ENCODE results near the gene CRAMP1. TPM values are rescaled to one million over a fixed set of nuclear protein-coding genes. Genes with fewer than 3 reads are reported as not detected.

CRAMP1 gene
- total RNA-seq, 1 donor from 2014 or later: 11.7 TPM

- no peak for DNase-seq (ENCODE audit: low spot score)
- H3K27ac Mint-ChIP-seq: no peak overlapping the region
- H3K27ac ChIP-seq: no peak overlapping the region
- H3K9me3 Mint-ChIP-seq: no peaks in the 10 kb centered on the region
- no peak overlapping the region for H3K4me3 ChIP-seq
- H3K79me2 ChIP-seq (ENCODE audit: low read depth): peaks cover 14% of the 10 kb centered on the region
- H3K4me1 ChIP-seq: no peaks in the 10 kb centered on the region
- peaks cover 34% of the 10 kb centered on the region for H3K36me3 Mint-ChIP-seq
- TF ChIP-seq EZH2 (IDR thresholded peaks at IDR 0.05): no peak
- TF ChIP-seq, protein P1, sequence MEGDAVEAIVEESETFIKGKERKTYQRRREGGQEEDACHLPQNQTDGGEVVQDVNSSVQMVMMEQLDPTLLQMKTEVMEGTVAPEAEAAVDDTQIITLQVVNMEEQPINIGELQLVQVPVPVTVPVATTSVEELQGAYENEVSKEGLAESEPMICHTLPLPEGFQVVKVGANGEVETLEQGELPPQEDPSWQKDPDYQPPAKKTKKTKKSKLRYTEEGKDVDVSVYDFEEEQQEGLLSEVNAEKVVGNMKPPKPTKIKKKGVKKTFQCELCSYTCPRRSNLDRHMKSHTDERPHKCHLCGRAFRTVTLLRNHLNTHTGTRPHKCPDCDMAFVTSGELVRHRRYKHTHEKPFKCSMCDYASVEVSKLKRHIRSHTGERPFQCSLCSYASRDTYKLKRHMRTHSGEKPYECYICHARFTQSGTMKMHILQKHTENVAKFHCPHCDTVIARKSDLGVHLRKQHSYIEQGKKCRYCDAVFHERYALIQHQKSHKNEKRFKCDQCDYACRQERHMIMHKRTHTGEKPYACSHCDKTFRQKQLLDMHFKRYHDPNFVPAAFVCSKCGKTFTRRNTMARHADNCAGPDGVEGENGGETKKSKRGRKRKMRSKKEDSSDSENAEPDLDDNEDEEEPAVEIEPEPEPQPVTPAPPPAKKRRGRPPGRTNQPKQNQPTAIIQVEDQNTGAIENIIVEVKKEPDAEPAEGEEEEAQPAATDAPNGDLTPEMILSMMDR (IDR thresholded peaks at IDR 0.05): no peak
- no peak for TF ChIP-seq EZH2phosphoT487 (IDR thresholded peaks at IDR 0.05)
- no peaks in the 10 kb centered on the region for H3K27me3 ChIP-seq
- H4K20me1 ChIP-seq (ENCODE audit: low read depth): peaks cover 19% of the 10 kb centered on the region
- H3F3A ChIP-seq (ENCODE audit: low read depth): no peaks in the 10 kb centered on the region
- H3K9me3 ChIP-seq (ENCODE audit: low read depth): no peaks in the 10 kb centered on the region
- no peaks in the 10 kb centered on the region for H3K36me3 ChIP-seq
- H3K9ac ChIP-seq: no peak overlapping the region
- no peak overlapping the region for H3K4me3 Mint-ChIP-seq
- H3K27me3 Mint-ChIP-seq (ENCODE audit: insufficient read depth, low read depth): peaks cover 7% of the 10 kb centered on the region
- H2AFZ ChIP-seq (replicated peaks): no peak overlapping the region
- peaks cover 3% of the 10 kb centered on the region for H3K4me1 Mint-ChIP-seq
- no peak overlapping the region for H3K4me2 ChIP-seq
These were observed 28.2 kb downstream of the CRAMP1 start for GRCh38 chr16:1640261-1640941.

GRCh38 chr16:1641261-1641660 is 29.1 kb downstream of the CRAMP1 start:
- no peaks in the 10 kb centered on the region for H3K9me3 Mint-ChIP-seq
- H3K27ac Mint-ChIP-seq: no peak overlapping the region
- H3K36me3 ChIP-seq: no peaks in the 10 kb centered on the region
- H3K36me3 Mint-ChIP-seq: peaks cover 33% of the 10 kb centered on the region
- H3K4me2 ChIP-seq: no peak overlapping the region
- peaks cover 3% of the 10 kb centered on the region for H3K4me1 Mint-ChIP-seq
- peaks cover 5% of the 10 kb centered on the region for H3K27me3 Mint-ChIP-seq (ENCODE audit: insufficient read depth, low read depth)
- H4K20me1 ChIP-seq (ENCODE audit: low read depth): peaks cover 20% of the 10 kb centered on the region
- H3K9me3 ChIP-seq (ENCODE audit: low read depth): no peaks in the 10 kb centered on the region
- H3K27ac ChIP-seq: no peak overlapping the region
- H3K4me3 ChIP-seq: no peak overlapping the region
- TF ChIP-seq, protein P1 (IDR thresholded peaks at IDR 0.05): no peak
- TF ChIP-seq EZH2phosphoT487 (IDR thresholded peaks at IDR 0.05): no peak
- no peak for TF ChIP-seq EZH2 (IDR thresholded peaks at IDR 0.05)
- H3K9ac ChIP-seq: no peak overlapping the region
- no peak overlapping the region for H2AFZ ChIP-seq (replicated peaks)
- H3K4me1 ChIP-seq: peaks cover under 1% of the 10 kb centered on the region
- no peaks in the 10 kb centered on the region for H3K27me3 ChIP-seq
- no peak overlapping the region for H3K4me3 Mint-ChIP-seq
- no peak for DNase-seq (ENCODE audit: low spot score)
- peaks cover 5% of the 10 kb centered on the region for H3K79me2 ChIP-seq (ENCODE audit: low read depth)
- no peaks in the 10 kb centered on the region for H3F3A ChIP-seq (ENCODE audit: low read depth)

- Histone ChIP-seq H3K9ac (no peak overlapping the region), H3K27me3 (no peaks in the 10 kb centered on the region), H3F3A (ENCODE audit: low read depth) (no peaks in the 10 kb centered on the region), H2AFZ (replicated peaks) (no peak overlapping the region), H3K4me3 (no peak overlapping the region), H3K36me3 (no peaks in the 10 kb centered on the region), H3K79me2 (ENCODE audit: low read depth) (no peaks in the 10 kb centered on the region), H4K20me1 (ENCODE audit: low read depth) (peaks cover 26% of the 10 kb centered on the region), H3K9me3 (ENCODE audit: low read depth) (no peaks in the 10 kb centered on the region), H3K4me1 (peaks cover 6% of the 10 kb centered on the region), H3K27ac (no peak overlapping the region), H3K4me2 (no peak overlapping the region)
- H3K4me1 Mint-ChIP-seq: peaks cover 8% of the 10 kb centered on the region
- no peak for DNase-seq (ENCODE audit: low spot score)
- H3K27ac Mint-ChIP-seq: no peak overlapping the region
- H3K27me3 Mint-ChIP-seq (ENCODE audit: insufficient read depth, low read depth): peaks cover 5% of the 10 kb centered on the region
- TF ChIP-seq EZH2 (IDR thresholded peaks at IDR 0.05) (no peak), EZH2phosphoT487 (IDR thresholded peaks at IDR 0.05) (no peak)
- TF ChIP-seq, protein P1 (IDR thresholded peaks at IDR 0.05): no peak
- H3K4me3 Mint-ChIP-seq: no peak overlapping the region
- H3K36me3 Mint-ChIP-seq: peaks cover 33% of the 10 kb centered on the region
- no peaks in the 10 kb centered on the region for H3K9me3 Mint-ChIP-seq
These were observed 30.0 kb downstream of the CRAMP1 start for GRCh38 chr16:1642148-1642547.

All from neural progenitor cell (in vitro differentiated cells).